Endothelial cell of umbilical vein (primary cell): ENCODE data around the gene STK11IP.
"Not testable (repeated sequence)": the region's sequence is repeated elsewhere in the genome, so short reads cannot be mapped to it uniquely, and the experiment has no call there.

Experiments
- CTCF ChIP-seq, 2 donors: IDR thresholded peaks; 1 replicate in 1 of 2; 2 replicates in 1 of 2; pipeline ENCODE4 v1.5.1; 2011; ENCODE audit warnings: low read length in 2 of 2, mild to moderate bottlenecking in 2 of 2, moderate library complexity in 2 of 2, control low read depth in 1 of 2, inconsistent platforms in 1 of 2, low read depth in 1 of 2; ENCODE audit not compliant: insufficient read depth in 1 of 2; ENCODE audit errors: extremely low read depth in 1 of 2
- EZH2 ChIP-seq: IDR thresholded peaks from 2 replicates; pipeline ENCODE4 v1.6.1; 2012; ENCODE audit warnings: borderline replicate concordance, low read depth, mild to moderate bottlenecking, moderate library complexity, low read length, inconsistent platforms; ENCODE audit not compliant: severe bottlenecking
- FOS ChIP-seq: IDR thresholded peaks from 2 replicates; pipeline ENCODE4 v1.6.1; 2011; ENCODE audit warnings: mild to moderate bottlenecking, low read length, moderate library complexity, borderline replicate concordance; ENCODE audit not compliant: insufficient read depth
- GATA2 ChIP-seq: IDR thresholded peaks from 2 replicates; pipeline ENCODE4 v1.7.0; 2011; ENCODE audit warnings: low read depth, mild to moderate bottlenecking, moderate library complexity, mixed read lengths, low read length; ENCODE audit not compliant: insufficient read length, insufficient read depth
- JUN ChIP-seq: IDR thresholded peaks from 2 replicates; pipeline ENCODE4 v1.6.1; 2011; ENCODE audit warnings: borderline replicate concordance, low read depth; ENCODE audit not compliant: insufficient read length, insufficient read depth
- MAX ChIP-seq: IDR thresholded peaks from 2 replicates; pipeline ENCODE4 v1.6.1; 2011; ENCODE audit not compliant: insufficient read depth, insufficient read length
- MYC ChIP-seq: IDR thresholded peaks from one replicate; pipeline ENCODE4 v1.6.1; 2011; ENCODE audit warnings: mild to moderate bottlenecking, low read depth, low read length
- POLR2A ChIP-seq: IDR thresholded peaks from 2 replicates; pipeline ENCODE4 v1.6.1; 2012; ENCODE audit warnings: low read depth, mild to moderate bottlenecking, control low read depth, low read length
- POLR2AphosphoS5 ChIP-seq: IDR thresholded peaks from 2 replicates; pipeline ENCODE4 v1.6.1; 2012; ENCODE audit warnings: low read depth, mild to moderate bottlenecking, control low read depth, low read length, moderate library complexity; ENCODE audit not compliant: insufficient read depth

- TF ChIP-seq CTCF (IDR thresholded peaks at IDR 0.05; ENCODE audit: extremely low read depth in 1 of 2, insufficient read depth in 1 of 2, low read depth in 1 of 2, low read length in 2 of 2); EZH2; POLR2AphosphoS5; MAX; POLR2A; GATA2; FOS; JUN; MYC: not testable (repeated sequence)
Measured at GRCh38 chr2:219651656-219652055, 54.0 kb downstream of the STK11IP start.
